Limb (tissue), 2 donors: ENCODE data around the gene MYL2.

Experiments used
- DNase-seq, 2 donors: peaks; one replicate each; pipeline ENCODE4 v3.0.0-alpha.2; 2016; ENCODE audit errors: extremely low spot score in 2 of 2

Gene MYL2

DNA sequence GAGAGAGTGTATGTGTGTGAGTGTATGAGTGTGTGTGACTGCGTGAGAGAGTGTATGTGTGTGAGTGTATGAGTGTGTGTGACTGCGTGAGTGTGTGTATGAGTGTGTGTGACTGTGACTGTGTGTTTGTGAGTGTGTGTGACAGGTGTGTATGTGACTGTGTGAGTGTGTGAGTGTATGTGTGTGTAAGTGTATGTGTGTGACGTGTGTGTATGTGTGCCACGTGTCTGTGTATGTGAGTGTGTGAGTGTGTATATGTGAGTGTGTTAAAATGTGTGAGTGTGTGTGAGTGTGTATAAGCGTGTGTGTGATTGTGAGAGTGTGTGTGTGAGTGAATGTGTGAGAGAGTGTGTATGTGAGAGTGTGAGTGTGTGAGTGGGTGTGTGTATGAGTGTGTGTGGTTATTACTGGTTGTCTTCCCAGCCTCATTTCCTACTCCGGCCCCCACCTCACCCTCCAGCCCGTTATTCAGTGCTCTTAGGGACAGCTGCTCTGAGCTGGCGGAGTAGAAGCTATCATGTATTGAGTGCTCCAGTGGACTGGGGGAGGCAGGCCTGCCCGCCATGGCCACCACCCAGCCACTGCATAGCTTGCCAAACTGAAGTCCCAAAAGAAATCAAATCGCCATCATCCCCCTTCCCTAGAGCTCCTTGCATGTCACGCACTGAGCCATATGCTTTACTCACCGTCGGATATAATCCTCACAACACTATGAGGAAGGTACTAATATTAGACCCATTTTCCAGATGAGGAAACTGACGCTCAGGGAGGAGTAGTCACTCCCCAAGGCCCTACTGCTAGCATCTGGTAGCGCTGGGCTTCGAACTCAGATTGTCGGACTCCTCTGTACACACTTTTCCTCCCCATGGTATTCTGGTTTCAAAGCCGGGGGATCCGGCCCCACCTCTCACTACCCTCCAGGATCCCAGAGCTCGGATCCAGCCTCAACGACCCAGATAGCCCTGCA, 10.3 kb upstream of the MYL2 start:
- no peak for DNase-seq

DNA sequence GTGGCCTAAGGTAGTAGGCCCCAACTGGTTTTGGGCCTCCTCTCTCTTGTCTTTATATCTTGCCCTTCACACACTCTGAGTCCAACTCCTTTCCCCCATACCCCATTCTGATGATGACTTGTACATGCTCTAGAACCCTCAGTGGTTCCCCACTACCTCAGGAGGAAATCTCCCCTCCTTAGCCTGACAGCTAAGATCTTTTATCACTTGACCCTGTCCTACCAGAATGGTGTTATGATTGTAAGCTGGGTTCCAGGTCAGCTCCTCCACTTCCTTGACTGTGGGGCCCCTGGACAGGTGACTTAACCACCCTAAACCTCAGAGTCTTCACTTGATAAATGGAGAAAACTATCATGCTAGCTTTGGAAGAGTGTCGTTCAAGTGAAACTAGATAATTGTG, 9.4 kb upstream of the MYL2 start:
- no peak for DNase-seq

DNA sequence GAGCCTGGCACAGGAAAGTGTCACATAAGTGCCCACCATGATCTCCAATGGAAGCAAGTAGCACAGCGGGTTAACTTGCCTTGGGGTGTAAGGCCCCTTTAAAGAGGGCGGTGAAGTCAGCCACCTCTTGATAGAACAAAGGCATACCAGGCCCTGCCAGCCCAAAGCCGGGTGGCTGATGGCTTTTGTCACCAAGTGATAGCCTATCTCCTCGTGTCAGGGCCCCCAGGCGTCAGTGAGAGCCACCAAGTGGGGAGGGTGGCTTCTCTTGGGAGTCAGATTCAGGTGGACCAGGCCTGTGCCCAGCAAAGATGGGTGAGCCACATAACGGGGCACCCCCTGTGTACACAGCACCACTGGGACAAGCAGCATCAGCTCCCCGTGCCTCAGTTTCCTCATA, 8.3 kb upstream of the MYL2 start:
- DNase-seq = no peak

DNA sequence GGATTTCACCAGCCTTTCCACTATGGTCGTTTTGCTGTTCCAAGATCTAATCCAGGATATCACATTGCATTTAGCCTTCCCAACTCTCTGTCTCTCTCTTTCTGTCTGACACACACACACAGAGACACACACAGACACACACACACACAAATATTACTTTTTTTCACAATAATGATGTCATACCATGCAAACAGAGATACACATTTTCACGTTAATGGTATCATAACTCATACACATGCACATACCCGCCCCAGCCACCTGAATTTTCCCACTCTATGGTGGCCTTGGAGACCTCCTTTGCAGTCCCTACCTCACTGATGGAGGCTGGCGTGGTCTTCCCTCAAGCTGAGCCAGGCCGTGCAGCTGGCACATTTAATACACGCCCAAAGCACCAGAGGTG, 7.2 kb upstream of the MYL2 start:
- no peak for DNase-seq

DNA sequence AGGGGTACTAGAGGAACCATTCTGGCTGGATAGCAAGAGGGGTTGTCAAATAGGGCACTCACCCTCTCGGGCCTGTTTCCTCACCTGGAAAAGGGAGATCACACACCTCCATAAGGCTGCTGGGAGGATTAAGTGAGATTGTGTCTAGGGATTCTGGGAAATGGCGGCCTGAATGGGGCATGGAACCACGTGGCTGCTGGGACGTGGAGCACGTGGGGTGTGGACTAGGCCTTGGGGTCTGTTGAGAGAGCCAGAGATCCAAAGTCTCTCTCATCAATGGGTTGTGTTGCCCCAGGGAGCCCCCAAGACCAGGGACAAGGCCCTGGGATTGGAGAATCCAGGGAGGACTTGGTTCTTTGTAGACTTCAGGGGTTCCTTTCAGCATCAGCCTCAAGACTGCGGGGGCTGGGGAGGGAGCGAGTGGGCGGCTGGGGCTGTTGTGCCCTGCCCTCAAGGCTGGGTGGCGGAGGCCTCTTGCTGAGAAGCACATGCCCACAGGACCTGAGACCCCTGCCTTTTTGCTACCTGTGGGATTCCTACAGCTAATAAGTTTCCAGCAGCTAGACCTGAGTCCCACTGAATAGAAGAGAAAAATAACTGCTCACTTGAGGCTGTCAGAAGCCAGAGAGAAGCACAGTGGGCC, 3.4 kb upstream of the MYL2 start:
- DNase-seq = no peak

DNA sequence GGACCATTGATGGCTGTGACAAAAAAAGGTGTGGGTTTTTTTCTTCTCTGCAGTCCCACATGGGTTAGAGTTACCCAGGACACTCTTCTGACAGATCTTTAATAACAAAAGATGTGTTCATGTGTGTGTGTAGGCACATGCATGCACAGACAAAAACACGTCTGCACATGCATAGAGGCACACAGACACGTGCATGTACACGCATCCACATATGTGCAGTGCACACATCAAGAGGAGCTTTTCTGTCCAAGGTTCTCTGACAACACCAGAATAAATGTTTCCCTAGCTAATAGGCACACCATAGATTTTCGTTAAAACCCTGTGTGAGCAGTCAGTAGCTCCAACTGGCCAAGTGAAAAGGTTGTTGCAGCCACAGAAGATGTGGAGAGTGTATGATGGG, 2.8 kb upstream of the MYL2 start:
- DNase-seq = no peak

GRCh38 chr12:110922652-110923051, 2.3 kb upstream of the MYL2 start:
- DNase-seq = no peak

- DNase-seq = no peak
Measured at GRCh38 chr12:110921262-110921661, 883 bp upstream of the MYL2 start.

DNA sequence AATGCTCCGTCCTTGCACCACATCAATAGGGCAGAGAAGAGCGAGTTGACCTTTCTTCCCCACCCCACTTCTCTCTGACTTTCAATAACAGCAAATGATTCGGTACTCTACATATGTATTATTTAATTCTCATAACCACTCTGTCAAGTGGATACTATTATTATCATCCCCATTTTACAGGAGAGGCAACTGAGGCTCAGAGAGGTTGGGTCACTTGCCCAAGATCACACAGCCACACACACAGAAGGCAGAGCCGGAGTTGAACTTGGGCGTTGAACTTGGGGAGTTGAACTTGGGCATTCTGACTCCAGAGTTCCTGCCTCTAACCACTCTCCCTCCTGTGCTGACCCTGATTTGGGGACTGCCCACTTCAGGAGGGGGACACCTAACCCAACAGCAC, 659 bp downstream of the MYL2 start:
- DNase-seq = no peak

DNA sequence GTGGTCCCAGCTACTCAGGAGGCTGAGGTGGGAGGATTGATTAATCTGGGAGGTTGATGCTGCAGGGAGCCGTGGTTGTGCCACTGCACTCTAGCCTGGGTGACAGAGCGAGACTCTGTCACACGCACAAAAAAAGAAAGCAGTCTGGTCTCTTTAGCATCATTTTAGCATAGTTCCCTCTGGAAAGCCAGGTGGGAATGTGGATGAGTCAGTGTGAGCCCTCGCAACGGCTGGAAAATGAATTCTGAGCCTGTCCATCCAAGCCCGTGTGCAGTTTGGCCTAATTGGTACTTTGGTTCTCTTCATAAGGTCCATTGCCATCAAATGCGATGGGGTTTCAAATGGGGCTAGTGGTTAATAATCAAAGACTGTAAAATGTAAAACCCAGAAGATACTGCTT, 2.4 kb downstream of the MYL2 start:
- no peak for DNase-seq

DNA sequence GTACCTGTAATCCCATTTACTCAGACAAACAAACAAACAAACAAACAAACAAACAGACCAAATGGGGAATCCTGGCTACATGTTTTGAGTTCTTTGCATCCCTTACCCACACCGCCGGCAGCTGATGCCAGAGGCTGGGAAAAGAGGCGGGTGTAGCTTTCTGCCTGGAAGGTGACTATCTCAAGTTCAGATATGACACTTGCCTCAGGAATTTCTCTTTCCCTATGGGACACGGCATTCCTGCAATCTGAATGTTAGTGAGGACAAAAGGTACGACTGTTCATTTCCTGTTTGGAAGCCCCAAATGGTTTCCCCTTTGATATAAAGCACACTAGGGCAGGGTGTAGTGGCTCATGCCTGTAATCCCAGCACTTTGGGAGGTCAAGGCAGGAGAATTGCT, 2.9 kb downstream of the MYL2 start:
- DNase-seq = no peak

- DNase-seq = no peak
Measured at GRCh38 chr12:110916295-110916875, 4.0 kb downstream of the MYL2 start.

DNA sequence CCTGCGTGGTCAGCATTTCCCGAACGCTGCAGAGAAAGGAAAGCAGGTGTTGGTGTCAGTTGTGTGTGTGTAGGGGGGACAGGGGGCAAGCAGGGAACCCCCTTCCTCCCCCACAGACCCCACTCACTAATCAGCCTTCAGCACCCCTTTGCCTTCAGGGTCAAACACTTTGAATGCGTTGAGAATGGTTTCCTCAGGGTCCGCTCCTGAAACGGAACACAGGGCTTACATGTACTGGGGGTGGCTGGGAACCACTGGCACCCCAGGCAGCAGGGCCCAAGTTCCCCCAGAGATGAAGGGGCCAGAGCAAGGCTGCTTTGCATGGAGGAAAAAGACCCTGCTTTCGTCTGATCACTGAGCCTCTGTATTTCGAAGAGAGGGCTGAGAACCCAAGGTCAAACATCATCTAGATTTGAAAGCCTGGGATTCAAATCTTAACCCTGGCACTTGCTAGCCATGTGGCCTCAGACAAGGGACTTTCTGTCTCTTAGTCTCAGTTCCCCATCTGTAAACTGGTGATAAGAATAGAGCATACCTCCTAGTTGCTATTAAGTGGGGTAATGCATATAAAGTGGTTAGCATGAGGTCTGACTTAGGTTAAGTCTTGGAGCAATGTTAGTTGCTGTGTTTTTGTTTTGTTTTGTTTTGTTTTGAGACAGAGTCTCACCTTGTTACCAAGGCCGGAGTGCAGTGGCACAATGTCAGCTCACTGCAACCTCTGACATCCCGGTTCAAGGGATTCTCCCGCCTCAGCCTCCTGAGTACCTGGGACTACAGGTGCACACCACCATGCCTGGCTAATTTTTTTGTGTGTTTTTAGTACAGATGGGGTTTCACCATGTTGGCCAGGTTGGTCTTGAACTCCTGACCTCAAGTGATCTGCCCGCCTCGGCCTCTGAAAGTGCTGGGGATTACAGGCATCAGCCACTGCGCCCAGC, 7.0 kb downstream of the MYL2 start:
- no peak for DNase-seq

GRCh38 chr12:110912263-110912662, 8.1 kb downstream of the MYL2 start:
- no peak for DNase-seq

DNA sequence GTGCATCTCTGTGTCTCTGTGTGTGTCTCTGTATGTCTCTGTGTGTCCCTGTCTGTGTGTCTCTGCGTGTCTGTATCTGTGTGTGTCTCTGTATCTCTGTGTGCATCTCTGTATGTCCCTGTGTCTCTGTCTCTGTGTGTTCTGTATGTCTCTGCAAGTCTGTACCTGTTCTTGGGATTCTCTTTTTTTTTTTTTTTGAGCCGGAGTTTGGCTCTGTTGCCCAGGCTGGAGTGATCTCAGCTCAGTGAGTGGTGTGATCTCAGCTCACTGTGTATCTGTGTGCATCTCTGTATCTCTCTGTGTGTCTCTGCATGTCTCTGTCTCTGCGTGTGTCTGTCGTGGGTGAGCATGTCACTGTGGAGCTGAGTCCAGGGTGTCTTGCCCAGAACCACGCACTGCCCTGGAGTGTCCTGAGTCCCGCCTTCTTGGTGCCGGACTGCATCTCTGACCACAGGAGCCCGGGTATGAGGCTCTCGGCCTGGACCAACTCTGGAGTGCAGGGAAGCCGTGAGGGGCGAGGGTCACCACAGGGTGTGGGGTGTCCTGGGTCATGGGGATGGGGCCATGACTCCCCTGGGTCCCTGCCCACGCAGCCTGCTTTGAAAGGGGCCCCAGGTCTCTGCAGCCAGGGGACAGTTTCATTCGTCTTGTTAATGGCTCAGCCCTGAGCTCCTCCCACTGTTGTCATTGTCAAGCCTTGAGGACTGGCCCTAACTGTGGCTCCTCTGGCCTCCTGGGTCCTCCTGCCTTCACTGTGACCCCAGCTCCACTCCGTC, 11.8 kb downstream of the MYL2 start:
- DNase-seq = no peak

DNA sequence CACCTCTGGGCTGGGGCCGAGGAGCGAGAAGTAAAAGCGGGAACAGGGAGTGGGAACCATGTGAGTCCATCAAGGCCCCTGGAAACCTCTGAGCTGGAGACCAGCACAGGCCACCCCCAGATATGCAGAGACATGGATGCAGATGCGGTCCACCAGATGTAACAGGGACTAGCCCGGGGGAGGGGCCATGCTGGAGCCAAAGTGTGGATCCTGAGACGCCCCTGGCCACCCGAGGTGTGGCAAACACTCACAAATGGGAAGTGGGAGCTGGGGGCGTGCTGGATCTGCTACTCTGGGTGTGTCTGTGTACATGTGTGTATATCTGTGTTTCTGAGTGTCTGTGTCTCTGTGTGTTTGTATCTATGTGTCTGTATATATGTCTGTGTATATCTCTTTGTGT, 12.8 kb downstream of the MYL2 start:
- no peak for DNase-seq

DNA sequence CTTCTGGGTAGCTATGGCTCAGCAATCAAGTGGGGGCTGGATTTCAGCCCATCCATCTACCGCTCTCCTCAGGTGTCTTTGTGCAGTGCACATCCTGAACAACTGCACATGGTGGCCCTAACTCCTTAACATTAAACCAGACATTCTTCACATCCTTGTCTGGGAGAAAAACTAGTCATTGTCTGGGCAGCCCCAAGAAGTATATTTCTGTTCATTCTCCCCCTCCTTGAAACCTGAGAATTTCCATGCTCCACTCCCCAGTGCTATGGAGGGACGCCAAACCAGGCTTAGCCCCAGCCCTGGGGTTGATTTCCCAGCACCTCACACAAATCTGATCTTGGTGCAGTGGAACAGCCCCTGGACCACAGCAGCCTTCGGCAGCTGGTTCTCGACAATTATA, 13.4 kb downstream of the MYL2 start:
- DNase-seq = no peak

DNA sequence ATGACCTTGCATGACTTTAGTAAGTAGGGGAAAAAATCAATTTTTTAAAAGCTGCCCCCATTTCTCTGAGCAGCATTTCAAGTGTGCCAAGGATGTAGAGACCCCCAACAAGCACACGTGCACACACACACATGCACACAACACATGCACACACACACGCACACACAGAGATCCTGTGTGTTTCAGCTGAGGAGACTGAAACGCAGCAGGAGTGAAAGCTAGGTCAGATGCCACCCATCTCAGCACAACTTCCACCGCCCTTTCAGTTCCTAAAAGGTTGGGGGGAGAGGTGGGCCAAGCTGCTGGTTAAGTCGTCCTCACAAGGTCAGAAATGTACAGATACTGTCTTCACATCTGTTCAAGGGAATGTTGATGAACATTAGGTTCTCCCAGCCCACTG, 13.9 kb downstream of the MYL2 start:
- no peak for DNase-seq

- no peak for DNase-seq
Measured at GRCh38 chr12:110906083-110906482, 14.3 kb downstream of the MYL2 start.

DNA sequence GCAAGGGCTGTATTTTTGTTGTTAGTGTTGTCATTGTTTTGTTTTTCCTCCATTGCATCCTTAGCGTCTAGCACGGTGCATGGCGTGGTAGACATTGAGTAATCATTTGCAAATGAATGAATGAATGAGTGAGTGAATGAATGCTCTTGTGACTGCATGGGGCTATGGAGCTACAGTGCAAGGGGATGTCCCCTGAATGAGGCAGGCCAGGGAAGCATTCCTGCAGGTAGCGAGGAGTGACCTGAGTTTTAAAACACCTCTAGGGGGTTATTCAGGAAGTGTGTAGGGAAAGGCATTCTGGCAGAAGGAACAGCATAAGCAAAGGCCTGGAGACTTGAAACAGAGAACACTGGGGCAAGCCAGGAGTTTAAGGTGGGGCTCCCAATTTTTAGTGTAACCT, 16.9 kb downstream of the MYL2 start:
- no peak for DNase-seq

GRCh38 chr12:110901401-110901800, 19.0 kb downstream of the MYL2 start:
- DNase-seq = no peak
